HEK293 (cell line): ENCODE data around the gene ZEB2.

Experiments
- CTCF ChIA-PET: fragments of 350-600 bp; formaldehyde crosslinking; extraction: SDS; loops from one replicate; lab custom pipeline; 2021; ENCODE audit warnings: antibody characterized with exemption; lab: Yijun Ruan, JAX
- POLR2A ChIA-PET: fragments of 300-600 bp; formaldehyde crosslinking; extraction: SDS; loops from one replicate; lab custom pipeline; 2020; ENCODE audit warnings: antibody characterized with exemption, inconsistent platforms; lab: Yijun Ruan, JAX
- H3K27ac ChIP-seq: fragments of 200-500 bp; sonication (Bioruptor generic); 2 replicates; pipeline ENCODE4 v1.5.1; 2014; ENCODE audit warnings: low read depth, low read length, control low read depth, inconsistent platforms; ENCODE audit errors: extremely low read depth
- H3K36me3 ChIP-seq, 2 experiments: fragments of 200-500 bp in 1 of 2; sonication (Bioruptor generic) in 1 of 2; 1 replicate in 1 of 2; 2 replicates in 1 of 2; pipeline ENCODE4 v1.5.1; 2014 to 2017; ENCODE audit warnings: inconsistent platforms in 2 of 2, low read length in 2 of 2; ENCODE audit not compliant: control insufficient read depth in 2 of 2, insufficient read depth in 1 of 2
- H3K4me1 ChIP-seq: fragments of 200-500 bp; sonication (Bioruptor generic); 2 replicates; pipeline ENCODE4 v1.5.1; 2014; ENCODE audit warnings: mild to moderate bottlenecking, low read length, inconsistent platforms; ENCODE audit not compliant: control insufficient read depth, insufficient read depth
- H3K4me3 ChIP-seq: 2 replicates; pipeline ENCODE4 v1.5.1; 2011; ENCODE audit warnings: low read depth, mild to moderate bottlenecking, control low read depth, low read length, moderate library complexity
- H3K9me3 ChIP-seq: fragments of 200-500 bp; sonication (Bioruptor generic); 2 replicates; pipeline ENCODE4 v1.5.1; 2014; ENCODE audit warnings: low read depth, low read length, inconsistent platforms; ENCODE audit not compliant: control insufficient read depth, insufficient read depth
- HOXC10 ChIP-seq: sonication (generic); formaldehyde crosslinking; IDR thresholded peaks from 2 replicates; pipeline ENCODE4 v1.8.1; 2023; ENCODE audit warnings: mild to moderate bottlenecking, missing genetic modification reagents
- SCRT1 ChIP-seq: fragments of 450-650 bp; formaldehyde crosslinking; IDR thresholded peaks from 2 replicates; pipeline ENCODE4 v1.5.1; 2016; ENCODE audit warnings: missing biosample characterization, missing genetic modification characterization, borderline replicate concordance
- ZBTB8A ChIP-seq: fragments of 450-650 bp; formaldehyde crosslinking; IDR thresholded peaks from 2 replicates; pipeline ENCODE4 v1.5.1; 2016; ENCODE audit warnings: missing biosample characterization, missing genetic modification characterization
- ZFHX2 ChIP-seq: fragments of 450-650 bp; formaldehyde crosslinking; conservative IDR thresholded peaks from 2 replicates; pipeline ENCODE4 v1.5.1; 2016; ENCODE audit warnings: missing biosample characterization, missing genetic modification characterization
- ZFP41 ChIP-seq: fragments of 450-650 bp; formaldehyde crosslinking; IDR thresholded peaks from 2 replicates; pipeline ENCODE4 v1.5.1; 2016; ENCODE audit warnings: missing biosample characterization, missing genetic modification characterization, borderline replicate concordance
- ZNF114 ChIP-seq: fragments of 450-650 bp; formaldehyde crosslinking; IDR thresholded peaks from 2 replicates; pipeline ENCODE4 v1.5.0; 2017; ENCODE audit warnings: missing biosample characterization, missing genetic modification characterization
- ZNF140 ChIP-seq: fragments of 450-650 bp; formaldehyde crosslinking; IDR thresholded peaks from 2 replicates; pipeline ENCODE4 v1.5.1; 2016; ENCODE audit warnings: missing biosample characterization, missing genetic modification characterization
- ZNF146 ChIP-seq: fragments of 450-650 bp; formaldehyde crosslinking; IDR thresholded peaks from 2 replicates; pipeline ENCODE4 v1.5.1; 2016; ENCODE audit warnings: missing biosample characterization, missing genetic modification characterization
- ZNF155 ChIP-seq: fragments of 450-650 bp; formaldehyde crosslinking; IDR thresholded peaks from 2 replicates; pipeline ENCODE4 v1.5.1; 2016; ENCODE audit warnings: missing biosample characterization, missing genetic modification characterization
- ZNF157 ChIP-seq: fragments of 450-650 bp; formaldehyde crosslinking; IDR thresholded peaks from 2 replicates; pipeline ENCODE4 v1.5.1; 2016; ENCODE audit warnings: missing biosample characterization, missing genetic modification characterization
- ZNF274 ChIP-seq, 2 experiments: fragments of 200-500 bp in 1 of 2; fragments of 450-650 bp in 1 of 2; sonication (Bioruptor generic) in 1 of 2; formaldehyde crosslinking in 1 of 2; IDR thresholded peaks; 2 replicates each; pipeline versions ENCODE4 v1.5.1 to v1.6.1; 2014 to 2016; ENCODE audit warnings: borderline replicate concordance in 1 of 2, inconsistent platforms in 1 of 2, low read length in 1 of 2, missing biosample characterization in 1 of 2, missing genetic modification characterization in 1 of 2
- ZNF311 ChIP-seq: fragments of 450-650 bp; formaldehyde crosslinking; IDR thresholded peaks from 2 replicates; pipeline ENCODE4 v1.5.1; 2017; ENCODE audit warnings: missing biosample characterization, missing genetic modification characterization, borderline replicate concordance
- ZNF473 ChIP-seq: fragments of 450-650 bp; formaldehyde crosslinking; IDR thresholded peaks from 2 replicates; pipeline ENCODE4 v1.5.1; 2017; ENCODE audit warnings: missing biosample characterization, missing genetic modification characterization
- ZNF510 ChIP-seq: fragments of 450-650 bp; formaldehyde crosslinking; IDR thresholded peaks from 2 replicates; pipeline ENCODE4 v1.5.1; 2018; ENCODE audit warnings: mild to moderate bottlenecking, missing genetic modification characterization, missing biosample characterization; ENCODE audit not compliant: insufficient replicate concordance
- ZNF558 ChIP-seq: fragments of 450-650 bp; formaldehyde crosslinking; IDR thresholded peaks from 2 replicates; pipeline ENCODE4 v1.5.1; 2016; ENCODE audit warnings: missing biosample characterization, missing genetic modification characterization
- ZNF701 ChIP-seq: fragments of 450-650 bp; formaldehyde crosslinking; IDR thresholded peaks from 2 replicates; pipeline ENCODE4 v1.5.1; 2016; ENCODE audit warnings: missing biosample characterization, missing genetic modification characterization
- ZNF776 ChIP-seq: fragments of 450-650 bp; formaldehyde crosslinking; IDR thresholded peaks from 2 replicates; pipeline ENCODE4 v1.5.0; 2017; ENCODE audit warnings: missing biosample characterization, missing genetic modification characterization, borderline replicate concordance
- ZNF791 ChIP-seq: fragments of 450-650 bp; formaldehyde crosslinking; IDR thresholded peaks from 2 replicates; pipeline ENCODE4 v1.5.1; 2016; ENCODE audit warnings: missing biosample characterization, missing genetic modification characterization
- ZNF792 ChIP-seq: fragments of 450-650 bp; formaldehyde crosslinking; IDR thresholded peaks from 2 replicates; pipeline ENCODE4 v1.5.1; 2016; ENCODE audit warnings: missing biosample characterization, missing genetic modification characterization
- TF ChIP-seq, protein P1 (sequence below): fragments of 450-650 bp; formaldehyde crosslinking; IDR thresholded peaks from 2 replicates; pipeline ENCODE4 v1.5.1; 2016; ENCODE audit warnings: missing biosample characterization, missing genetic modification characterization, borderline replicate concordance
- TF ChIP-seq, protein P2 (sequence below): fragments of 450-650 bp; formaldehyde crosslinking; IDR thresholded peaks from 2 replicates; pipeline ENCODE4 v1.5.1; 2016; ENCODE audit warnings: missing biosample characterization, missing genetic modification characterization
- TF ChIP-seq, protein P3 (sequence below): fragments of 450-650 bp; IDR thresholded peaks from 2 replicates; pipeline ENCODE4 v1.5.1; 2018; ENCODE audit warnings: missing biosample characterization, missing genetic modification characterization
- TF ChIP-seq, protein P4 (sequence below): fragments of 450-650 bp; formaldehyde crosslinking; IDR thresholded peaks from 2 replicates; pipeline ENCODE4 v1.5.1; 2016; ENCODE audit warnings: missing biosample characterization, missing genetic modification characterization, low read depth
- TF ChIP-seq, protein P5 (sequence below): fragments of 450-650 bp; formaldehyde crosslinking; IDR thresholded peaks from 2 replicates; pipeline ENCODE4 v1.5.1; 2016; ENCODE audit warnings: missing biosample characterization, missing genetic modification characterization, low read depth
- TF ChIP-seq, protein P6 (sequence below): fragments of 450-650 bp; formaldehyde crosslinking; IDR thresholded peaks from 2 replicates; pipeline ENCODE4 v1.5.1; 2016; ENCODE audit warnings: missing biosample characterization, missing genetic modification characterization

The ZEB2 gene

DNA sequence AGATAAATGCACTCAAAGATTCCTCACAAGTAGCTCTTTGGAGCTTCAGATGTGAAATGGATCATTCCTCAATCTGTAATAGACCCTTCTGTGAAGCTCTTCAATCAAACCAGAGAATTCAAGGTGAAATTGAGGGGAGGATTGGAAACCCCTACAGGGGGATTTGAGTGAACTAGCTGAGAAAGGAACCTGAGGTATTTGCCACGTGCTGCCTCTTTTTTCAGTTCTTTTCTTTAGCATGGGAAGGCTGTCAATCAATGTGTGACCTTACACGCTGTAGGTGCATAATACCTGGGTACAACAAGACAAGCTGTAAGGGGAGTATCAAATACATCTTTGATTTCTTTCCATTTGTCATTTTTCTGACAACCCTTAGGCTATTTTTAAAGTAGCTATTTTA is 46.5 kb upstream of the ZEB2 start:
- Histone ChIP-seq H3K27ac (no peak overlapping the region), H3K36me3 (no peaks in the 10 kb centered on the region), H3K4me3 (no peak overlapping the region), H3K9me3 (no peaks in the 10 kb centered on the region), H3K4me1 (no peaks in the 10 kb centered on the region)
- ChIA-PET CTCF (interaction anchor here (0.7 kb wide), 2 partner anchors 12 to 30 kb away, joined by 3 read pairs; no protein-coding TSS in a partner anchor), POLR2A (no interaction called here)
- TF ChIP-seq ZNF146 (tag by site-specific recombination) = no peak
- TF ChIP-seq ZNF558 (tag by site-specific recombination) = no peak
- TF ChIP-seq ZNF701 = no peak
- TF ChIP-seq ZNF311 = no peak
- TF ChIP-seq, protein P1, sequence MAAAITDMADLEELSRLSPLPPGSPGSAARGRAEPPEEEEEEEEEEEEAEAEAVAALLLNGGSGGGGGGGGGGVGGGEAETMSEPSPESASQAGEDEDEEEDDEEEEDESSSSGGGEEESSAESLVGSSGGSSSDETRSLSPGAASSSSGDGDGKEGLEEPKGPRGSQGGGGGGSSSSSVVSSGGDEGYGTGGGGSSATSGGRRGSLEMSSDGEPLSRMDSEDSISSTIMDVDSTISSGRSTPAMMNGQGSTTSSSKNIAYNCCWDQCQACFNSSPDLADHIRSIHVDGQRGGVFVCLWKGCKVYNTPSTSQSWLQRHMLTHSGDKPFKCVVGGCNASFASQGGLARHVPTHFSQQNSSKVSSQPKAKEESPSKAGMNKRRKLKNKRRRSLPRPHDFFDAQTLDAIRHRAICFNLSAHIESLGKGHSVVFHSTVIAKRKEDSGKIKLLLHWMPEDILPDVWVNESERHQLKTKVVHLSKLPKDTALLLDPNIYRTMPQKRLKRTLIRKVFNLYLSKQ (tag by site-specific recombination) = no peak
- TF ChIP-seq ZFHX2 (tag by site-specific recombination) = no peak
- no peak for TF ChIP-seq ZNF274 (IDR thresholded peaks at IDR 0.05; ENCODE audit: low read length)
- TF ChIP-seq ZNF274 (tag by site-specific recombination; IDR thresholded peaks at IDR 0.05; ENCODE audit: borderline replicate concordance) = no peak
- no peak for TF ChIP-seq ZBTB8A (tag by site-specific recombination)
- TF ChIP-seq ZNF157 (tag by site-specific recombination) = no peak
- TF ChIP-seq HOXC10 (CRISPR knock-in tag) = no peak
- TF ChIP-seq ZNF776 (tag by site-specific recombination) = no peak
- TF ChIP-seq, protein P2, sequence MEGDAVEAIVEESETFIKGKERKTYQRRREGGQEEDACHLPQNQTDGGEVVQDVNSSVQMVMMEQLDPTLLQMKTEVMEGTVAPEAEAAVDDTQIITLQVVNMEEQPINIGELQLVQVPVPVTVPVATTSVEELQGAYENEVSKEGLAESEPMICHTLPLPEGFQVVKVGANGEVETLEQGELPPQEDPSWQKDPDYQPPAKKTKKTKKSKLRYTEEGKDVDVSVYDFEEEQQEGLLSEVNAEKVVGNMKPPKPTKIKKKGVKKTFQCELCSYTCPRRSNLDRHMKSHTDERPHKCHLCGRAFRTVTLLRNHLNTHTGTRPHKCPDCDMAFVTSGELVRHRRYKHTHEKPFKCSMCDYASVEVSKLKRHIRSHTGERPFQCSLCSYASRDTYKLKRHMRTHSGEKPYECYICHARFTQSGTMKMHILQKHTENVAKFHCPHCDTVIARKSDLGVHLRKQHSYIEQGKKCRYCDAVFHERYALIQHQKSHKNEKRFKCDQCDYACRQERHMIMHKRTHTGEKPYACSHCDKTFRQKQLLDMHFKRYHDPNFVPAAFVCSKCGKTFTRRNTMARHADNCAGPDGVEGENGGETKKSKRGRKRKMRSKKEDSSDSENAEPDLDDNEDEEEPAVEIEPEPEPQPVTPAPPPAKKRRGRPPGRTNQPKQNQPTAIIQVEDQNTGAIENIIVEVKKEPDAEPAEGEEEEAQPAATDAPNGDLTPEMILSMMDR (tag by site-specific recombination) = no peak
- no peak for TF ChIP-seq ZNF140 (tag by site-specific recombination)
- no peak for TF ChIP-seq ZNF792 (tag by site-specific recombination)
- no peak for TF ChIP-seq ZNF510 (tag by site-specific recombination)
- TF ChIP-seq, protein P3, sequence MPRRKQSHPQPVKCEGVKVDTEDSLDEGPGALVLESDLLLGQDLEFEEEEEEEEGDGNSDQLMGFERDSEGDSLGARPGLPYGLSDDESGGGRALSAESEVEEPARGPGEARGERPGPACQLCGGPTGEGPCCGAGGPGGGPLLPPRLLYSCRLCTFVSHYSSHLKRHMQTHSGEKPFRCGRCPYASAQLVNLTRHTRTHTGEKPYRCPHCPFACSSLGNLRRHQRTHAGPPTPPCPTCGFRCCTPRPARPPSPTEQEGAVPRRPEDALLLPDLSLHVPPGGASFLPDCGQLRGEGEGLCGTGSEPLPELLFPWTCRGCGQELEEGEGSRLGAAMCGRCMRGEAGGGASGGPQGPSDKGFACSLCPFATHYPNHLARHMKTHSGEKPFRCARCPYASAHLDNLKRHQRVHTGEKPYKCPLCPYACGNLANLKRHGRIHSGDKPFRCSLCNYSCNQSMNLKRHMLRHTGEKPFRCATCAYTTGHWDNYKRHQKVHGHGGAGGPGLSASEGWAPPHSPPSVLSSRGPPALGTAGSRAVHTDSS (tag by site-specific recombination) = no peak
- TF ChIP-seq SCRT1 (tag by site-specific recombination) = no peak
- no peak for TF ChIP-seq ZFP41 (tag by site-specific recombination)
- TF ChIP-seq, protein P4, sequence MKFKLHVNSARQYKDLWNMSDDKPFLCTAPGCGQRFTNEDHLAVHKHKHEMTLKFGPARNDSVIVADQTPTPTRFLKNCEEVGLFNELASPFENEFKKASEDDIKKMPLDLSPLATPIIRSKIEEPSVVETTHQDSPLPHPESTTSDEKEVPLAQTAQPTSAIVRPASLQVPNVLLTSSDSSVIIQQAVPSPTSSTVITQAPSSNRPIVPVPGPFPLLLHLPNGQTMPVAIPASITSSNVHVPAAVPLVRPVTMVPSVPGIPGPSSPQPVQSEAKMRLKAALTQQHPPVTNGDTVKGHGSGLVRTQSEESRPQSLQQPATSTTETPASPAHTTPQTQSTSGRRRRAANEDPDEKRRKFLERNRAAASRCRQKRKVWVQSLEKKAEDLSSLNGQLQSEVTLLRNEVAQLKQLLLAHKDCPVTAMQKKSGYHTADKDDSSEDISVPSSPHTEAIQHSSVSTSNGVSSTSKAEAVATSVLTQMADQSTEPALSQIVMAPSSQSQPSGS (tag by site-specific recombination) = no peak

DNA sequence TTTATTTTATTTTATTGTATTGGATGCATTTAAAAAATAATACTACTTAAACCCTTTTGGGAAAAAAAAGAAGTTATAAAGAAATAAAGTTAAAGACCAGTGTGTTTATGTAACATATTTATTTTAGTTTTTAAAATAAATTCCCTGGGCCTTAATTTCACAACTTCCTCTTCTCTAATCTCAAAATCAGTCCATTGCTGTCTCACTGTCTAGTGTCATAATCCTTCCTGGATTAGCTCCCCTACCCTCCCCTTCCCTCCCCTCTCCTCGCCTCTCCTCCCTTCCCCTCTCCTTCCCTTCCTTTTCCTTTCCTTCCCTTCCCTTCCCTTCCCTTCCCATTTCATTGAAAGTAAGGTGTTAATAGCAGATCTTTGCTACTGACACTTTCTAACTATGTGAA is 40.3 kb upstream of the ZEB2 start:
- CTCF ChIA-PET = no interaction called here
- TF ChIP-seq, protein P3 (tag by site-specific recombination) = no peak
- TF ChIP-seq ZNF791 (tag by site-specific recombination) (no peak), ZNF114 (tag by site-specific recombination) (no peak), ZNF473 (tag by site-specific recombination) (no peak), ZNF155 (tag by site-specific recombination) (no peak)
- TF ChIP-seq, protein P5, sequence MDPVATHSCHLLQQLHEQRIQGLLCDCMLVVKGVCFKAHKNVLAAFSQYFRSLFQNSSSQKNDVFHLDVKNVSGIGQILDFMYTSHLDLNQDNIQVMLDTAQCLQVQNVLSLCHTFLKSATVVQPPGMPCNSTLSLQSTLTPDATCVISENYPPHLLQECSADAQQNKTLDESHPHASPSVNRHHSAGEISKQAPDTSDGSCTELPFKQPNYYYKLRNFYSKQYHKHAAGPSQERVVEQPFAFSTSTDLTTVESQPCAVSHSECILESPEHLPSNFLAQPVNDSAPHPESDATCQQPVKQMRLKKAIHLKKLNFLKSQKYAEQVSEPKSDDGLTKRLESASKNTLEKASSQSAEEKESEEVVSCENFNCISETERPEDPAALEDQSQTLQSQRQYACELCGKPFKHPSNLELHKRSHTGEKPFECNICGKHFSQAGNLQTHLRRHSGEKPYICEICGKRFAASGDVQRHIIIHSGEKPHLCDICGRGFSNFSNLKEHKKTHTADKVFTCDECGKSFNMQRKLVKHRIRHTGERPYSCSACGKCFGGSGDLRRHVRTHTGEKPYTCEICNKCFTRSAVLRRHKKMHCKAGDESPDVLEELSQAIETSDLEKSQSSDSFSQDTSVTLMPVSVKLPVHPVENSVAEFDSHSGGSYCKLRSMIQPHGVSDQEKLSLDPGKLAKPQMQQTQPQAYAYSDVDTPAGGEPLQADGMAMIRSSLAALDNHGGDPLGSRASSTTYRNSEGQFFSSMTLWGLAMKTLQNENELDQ (tag by site-specific recombination) = no peak
- TF ChIP-seq, protein P6, sequence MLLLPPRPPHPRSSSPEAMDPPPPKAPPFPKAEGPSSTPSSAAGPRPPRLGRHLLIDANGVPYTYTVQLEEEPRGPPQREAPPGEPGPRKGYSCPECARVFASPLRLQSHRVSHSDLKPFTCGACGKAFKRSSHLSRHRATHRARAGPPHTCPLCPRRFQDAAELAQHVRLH = no peak
- Histone ChIP-seq H3K4me3 (no peak overlapping the region), H3K36me3 (no peaks in the 10 kb centered on the region), H3K9me3 (no peaks in the 10 kb centered on the region), H3K27ac (no peak overlapping the region), H3K4me1 (no peaks in the 10 kb centered on the region)
- POLR2A ChIA-PET = no interaction called here
